ENCODE data around the gene MB. TPM values are rescaled to one million over a fixed set of nuclear protein-coding genes. Genes with fewer than 3 reads are reported as not detected.

Gene MB
- total RNA-seq, 4 donors from 2014 or later = not detected

GRCh38 chr22:35558031-35558430 is 59.1 kb downstream of the MB start:
- no peak for DNase-seq (ENCODE audit: low spot score in 2 of 2)
- 85 to 91% methylated on average over 5 of the region's 5 CpGs for WGBS, 2 donors
- Histone ChIP-seq H3K27me3 (no peaks in the 10 kb centered on the region), H3K9me3 (peaks cover 0 to 5% (median 0%) of the 10 kb centered on the region in 4 donors), H3K4me1 (peaks cover 0 to 6% (median 0%) of the 10 kb centered on the region in 4 donors), H3K36me3 (no peaks in the 10 kb centered on the region), H3K27ac (no peak overlapping the region), H3K4me3 (no peak overlapping the region)
- TF ChIP-seq, protein P1, sequence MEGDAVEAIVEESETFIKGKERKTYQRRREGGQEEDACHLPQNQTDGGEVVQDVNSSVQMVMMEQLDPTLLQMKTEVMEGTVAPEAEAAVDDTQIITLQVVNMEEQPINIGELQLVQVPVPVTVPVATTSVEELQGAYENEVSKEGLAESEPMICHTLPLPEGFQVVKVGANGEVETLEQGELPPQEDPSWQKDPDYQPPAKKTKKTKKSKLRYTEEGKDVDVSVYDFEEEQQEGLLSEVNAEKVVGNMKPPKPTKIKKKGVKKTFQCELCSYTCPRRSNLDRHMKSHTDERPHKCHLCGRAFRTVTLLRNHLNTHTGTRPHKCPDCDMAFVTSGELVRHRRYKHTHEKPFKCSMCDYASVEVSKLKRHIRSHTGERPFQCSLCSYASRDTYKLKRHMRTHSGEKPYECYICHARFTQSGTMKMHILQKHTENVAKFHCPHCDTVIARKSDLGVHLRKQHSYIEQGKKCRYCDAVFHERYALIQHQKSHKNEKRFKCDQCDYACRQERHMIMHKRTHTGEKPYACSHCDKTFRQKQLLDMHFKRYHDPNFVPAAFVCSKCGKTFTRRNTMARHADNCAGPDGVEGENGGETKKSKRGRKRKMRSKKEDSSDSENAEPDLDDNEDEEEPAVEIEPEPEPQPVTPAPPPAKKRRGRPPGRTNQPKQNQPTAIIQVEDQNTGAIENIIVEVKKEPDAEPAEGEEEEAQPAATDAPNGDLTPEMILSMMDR (IDR thresholded peaks at IDR 0.05) = no peak
- TF ChIP-seq POLR2A (IDR thresholded peaks at IDR 0.05) (no peak), EP300 (IDR thresholded peaks at IDR 0.05) (no peak)

Other genes with a start within 250 kb of the MB start
- 10 to 100 TPM in 3 of 4 donors, 1 to 10 TPM in 1; 7.5 to 53.7 (median 19.0) TPM for gene HMOX1, start 236.2 kb downstream of the MB start, total RNA-seq
- gene MCM5, start 217.2 kb downstream of the MB start, total RNA-seq = 10 to 100 TPM; 19.8 to 25.3 (median 22.4) TPM
- 1 to 10 TPM in 1 of 4 donors, under 1 TPM in 3; 0.20 to 1.5 (median 0.40) TPM for gene RASD2, start 76.5 kb downstream of the MB start, total RNA-seq
- 10 to 100 TPM in 3 of 4 donors, 1 to 10 TPM in 1; 9.2 to 24.9 (median 19.6) TPM for gene APOL6, start 31.1 kb upstream of the MB start, total RNA-seq
- 1 to 10 TPM in 1 of 4 donors, not detected in 3; 4.2 TPM for gene APOL5, start 100.5 kb upstream of the MB start, total RNA-seq